WERI-Rb-1 (cell line): ENCODE results near the gene R3HDM4.

Source experiments
- DNase-seq: peaks from one replicate; pipeline ENCODE4 v3.0.0-alpha.2; 2020
- H3K27ac ChIP-seq: fragments of 250-450 bp; sonication (Bioruptor Pico); 2 replicates; pipeline ENCODE4 v1.5.1; 2020; ENCODE audit warnings: mild to moderate bottlenecking, moderate library complexity
- H3K27me3 ChIP-seq: fragments of 250-450 bp; sonication (Bioruptor Pico); 2 replicates; pipeline ENCODE4 v1.5.1; 2021; ENCODE audit warnings: mild to moderate bottlenecking, low read depth, moderate library complexity; ENCODE audit not compliant: insufficient read depth, severe bottlenecking
- H3K36me3 ChIP-seq: fragments of 250-450 bp; sonication (Bioruptor Pico); 2 replicates; pipeline ENCODE4 v1.5.1; 2020; ENCODE audit warnings: mild to moderate bottlenecking, moderate library complexity
- H3K4me3 ChIP-seq: 2 replicates; pipeline ENCODE4 v1.5.1; 2011; ENCODE audit warnings: low read depth, mild to moderate bottlenecking, control low read depth, low read length
- H3K9me3 ChIP-seq: fragments of 250-450 bp; sonication (Bioruptor Pico); 2 replicates; pipeline ENCODE4 v1.5.1; 2021; ENCODE audit warnings: mild to moderate bottlenecking, moderate library complexity; ENCODE audit not compliant: severe bottlenecking
- TF ChIP-seq, protein P1 (sequence below): IDR thresholded peaks from 2 replicates; pipeline ENCODE4 v1.5.1; 2011; ENCODE audit warnings: low read depth, mild to moderate bottlenecking, control low read depth, inconsistent platforms, low read length

Gene R3HDM4

GRCh38 chr19:868458-869244, 44.4 kb downstream of the R3HDM4 start:
- Histone ChIP-seq H3K27me3 (no peaks in the 10 kb centered on the region), H3K4me3 (no peak overlapping the region), H3K36me3 (peaks cover 51% of the 10 kb centered on the region), H3K27ac (no peak overlapping the region), H3K9me3 (no peaks in the 10 kb centered on the region)
- TF ChIP-seq, protein P1, sequence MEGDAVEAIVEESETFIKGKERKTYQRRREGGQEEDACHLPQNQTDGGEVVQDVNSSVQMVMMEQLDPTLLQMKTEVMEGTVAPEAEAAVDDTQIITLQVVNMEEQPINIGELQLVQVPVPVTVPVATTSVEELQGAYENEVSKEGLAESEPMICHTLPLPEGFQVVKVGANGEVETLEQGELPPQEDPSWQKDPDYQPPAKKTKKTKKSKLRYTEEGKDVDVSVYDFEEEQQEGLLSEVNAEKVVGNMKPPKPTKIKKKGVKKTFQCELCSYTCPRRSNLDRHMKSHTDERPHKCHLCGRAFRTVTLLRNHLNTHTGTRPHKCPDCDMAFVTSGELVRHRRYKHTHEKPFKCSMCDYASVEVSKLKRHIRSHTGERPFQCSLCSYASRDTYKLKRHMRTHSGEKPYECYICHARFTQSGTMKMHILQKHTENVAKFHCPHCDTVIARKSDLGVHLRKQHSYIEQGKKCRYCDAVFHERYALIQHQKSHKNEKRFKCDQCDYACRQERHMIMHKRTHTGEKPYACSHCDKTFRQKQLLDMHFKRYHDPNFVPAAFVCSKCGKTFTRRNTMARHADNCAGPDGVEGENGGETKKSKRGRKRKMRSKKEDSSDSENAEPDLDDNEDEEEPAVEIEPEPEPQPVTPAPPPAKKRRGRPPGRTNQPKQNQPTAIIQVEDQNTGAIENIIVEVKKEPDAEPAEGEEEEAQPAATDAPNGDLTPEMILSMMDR: no peak
- no peak for DNase-seq

GRCh38 chr19:867855-868457, 45.1 kb downstream of the R3HDM4 start:
- Histone ChIP-seq H3K9me3 (no peaks in the 10 kb centered on the region), H3K27ac (no peak overlapping the region), H3K36me3 (peaks cover 47% of the 10 kb centered on the region), H3K4me3 (no peak overlapping the region), H3K27me3 (no peaks in the 10 kb centered on the region)
- TF ChIP-seq, protein P1: no peak
- no peak for DNase-seq

DNA sequence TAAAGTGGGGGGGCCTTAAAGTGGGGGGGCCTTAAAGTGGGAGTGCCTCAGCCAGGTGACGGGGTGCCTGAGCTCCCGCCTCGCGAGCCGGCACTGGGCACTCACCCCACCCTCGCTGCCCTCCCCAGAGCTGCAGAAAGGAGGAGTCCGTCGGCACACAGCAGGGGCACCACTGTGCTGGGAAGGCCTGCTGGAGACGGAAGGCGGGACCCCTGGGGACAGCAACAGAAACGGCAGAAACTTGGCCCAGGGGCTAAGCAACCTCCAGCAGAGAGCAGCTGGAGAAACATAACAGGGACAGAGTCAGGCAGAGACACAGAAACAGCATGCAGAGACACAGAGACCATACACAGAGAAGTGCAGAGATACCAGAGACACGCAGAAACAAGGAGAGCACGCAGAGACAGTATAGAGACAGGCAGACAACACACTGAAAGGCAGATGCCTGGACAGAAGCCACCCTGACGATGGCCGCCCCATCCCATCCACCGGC, 45.7 kb downstream of the R3HDM4 start:
- Histone ChIP-seq H3K9me3 (no peaks in the 10 kb centered on the region), H3K4me3 (no peak overlapping the region), H3K27me3 (no peaks in the 10 kb centered on the region), H3K27ac (no peak overlapping the region), H3K36me3 (peaks cover 47% of the 10 kb centered on the region)
- no peak for DNase-seq
- TF ChIP-seq, protein P1: no peak

DNA sequence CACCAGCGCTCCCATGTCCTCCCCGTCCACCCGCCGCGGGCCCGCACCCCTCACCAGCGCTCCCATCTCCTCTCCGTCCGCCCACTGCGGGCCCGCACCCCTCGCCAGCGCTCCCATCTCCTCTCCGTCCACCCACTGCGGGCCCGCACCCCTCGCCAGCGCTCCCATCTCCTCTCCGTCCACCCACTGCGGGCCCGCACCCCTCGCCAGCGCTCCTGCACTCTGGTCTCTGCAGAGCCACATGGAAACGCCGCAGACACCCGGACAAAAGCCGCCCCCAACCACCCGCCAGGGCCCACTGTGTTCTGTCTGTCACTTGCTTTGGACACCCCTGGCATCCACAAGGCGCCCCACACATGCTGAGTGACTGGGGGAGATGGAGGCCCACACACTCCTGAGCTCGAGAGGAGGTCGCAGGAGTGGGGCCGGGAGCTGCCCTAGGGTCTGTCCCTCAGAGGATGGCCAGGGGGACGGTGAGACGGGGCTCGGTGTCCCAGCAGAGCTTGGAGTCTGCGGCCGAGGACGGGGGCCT, 46.2 kb downstream of the R3HDM4 start:
- TF ChIP-seq, protein P1: no peak
- H3K9me3 ChIP-seq: no peaks in the 10 kb centered on the region
- H3K36me3 ChIP-seq: peaks cover 42% of the 10 kb centered on the region
- no peaks in the 10 kb centered on the region for H3K27me3 ChIP-seq
- H3K4me3 ChIP-seq: no peak overlapping the region
- H3K27ac ChIP-seq: no peak overlapping the region
- no peak for DNase-seq

GRCh38 chr19:863315-863620, 49.8 kb downstream of the R3HDM4 start:
- TF ChIP-seq, protein P1: no peak
- Histone ChIP-seq H3K36me3 (peaks cover 17% of the 10 kb centered on the region), H3K9me3 (no peaks in the 10 kb centered on the region), H3K27ac (no peak overlapping the region), H3K4me3 (no peak overlapping the region), H3K27me3 (no peaks in the 10 kb centered on the region)
- DNase-seq: no peak
